ENCODE data around the gene TLR9. TPM values are rescaled to one million over a fixed set of nuclear protein-coding genes. Genes with fewer than 3 reads are reported as not detected.
"Not testable (repeated sequence)": the region's sequence is repeated elsewhere in the genome, so short reads cannot be mapped to it uniquely, and the experiment has no call there.

Gene TLR9, protein sequence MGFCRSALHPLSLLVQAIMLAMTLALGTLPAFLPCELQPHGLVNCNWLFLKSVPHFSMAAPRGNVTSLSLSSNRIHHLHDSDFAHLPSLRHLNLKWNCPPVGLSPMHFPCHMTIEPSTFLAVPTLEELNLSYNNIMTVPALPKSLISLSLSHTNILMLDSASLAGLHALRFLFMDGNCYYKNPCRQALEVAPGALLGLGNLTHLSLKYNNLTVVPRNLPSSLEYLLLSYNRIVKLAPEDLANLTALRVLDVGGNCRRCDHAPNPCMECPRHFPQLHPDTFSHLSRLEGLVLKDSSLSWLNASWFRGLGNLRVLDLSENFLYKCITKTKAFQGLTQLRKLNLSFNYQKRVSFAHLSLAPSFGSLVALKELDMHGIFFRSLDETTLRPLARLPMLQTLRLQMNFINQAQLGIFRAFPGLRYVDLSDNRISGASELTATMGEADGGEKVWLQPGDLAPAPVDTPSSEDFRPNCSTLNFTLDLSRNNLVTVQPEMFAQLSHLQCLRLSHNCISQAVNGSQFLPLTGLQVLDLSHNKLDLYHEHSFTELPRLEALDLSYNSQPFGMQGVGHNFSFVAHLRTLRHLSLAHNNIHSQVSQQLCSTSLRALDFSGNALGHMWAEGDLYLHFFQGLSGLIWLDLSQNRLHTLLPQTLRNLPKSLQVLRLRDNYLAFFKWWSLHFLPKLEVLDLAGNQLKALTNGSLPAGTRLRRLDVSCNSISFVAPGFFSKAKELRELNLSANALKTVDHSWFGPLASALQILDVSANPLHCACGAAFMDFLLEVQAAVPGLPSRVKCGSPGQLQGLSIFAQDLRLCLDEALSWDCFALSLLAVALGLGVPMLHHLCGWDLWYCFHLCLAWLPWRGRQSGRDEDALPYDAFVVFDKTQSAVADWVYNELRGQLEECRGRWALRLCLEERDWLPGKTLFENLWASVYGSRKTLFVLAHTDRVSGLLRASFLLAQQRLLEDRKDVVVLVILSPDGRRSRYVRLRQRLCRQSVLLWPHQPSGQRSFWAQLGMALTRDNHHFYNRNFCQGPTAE
- under 1 TPM; 0.09 to 0.26 (median 0.19) TPM for polyA plus RNA-seq (ENCODE audit: insufficient read length in 4 of 4)

DNA sequence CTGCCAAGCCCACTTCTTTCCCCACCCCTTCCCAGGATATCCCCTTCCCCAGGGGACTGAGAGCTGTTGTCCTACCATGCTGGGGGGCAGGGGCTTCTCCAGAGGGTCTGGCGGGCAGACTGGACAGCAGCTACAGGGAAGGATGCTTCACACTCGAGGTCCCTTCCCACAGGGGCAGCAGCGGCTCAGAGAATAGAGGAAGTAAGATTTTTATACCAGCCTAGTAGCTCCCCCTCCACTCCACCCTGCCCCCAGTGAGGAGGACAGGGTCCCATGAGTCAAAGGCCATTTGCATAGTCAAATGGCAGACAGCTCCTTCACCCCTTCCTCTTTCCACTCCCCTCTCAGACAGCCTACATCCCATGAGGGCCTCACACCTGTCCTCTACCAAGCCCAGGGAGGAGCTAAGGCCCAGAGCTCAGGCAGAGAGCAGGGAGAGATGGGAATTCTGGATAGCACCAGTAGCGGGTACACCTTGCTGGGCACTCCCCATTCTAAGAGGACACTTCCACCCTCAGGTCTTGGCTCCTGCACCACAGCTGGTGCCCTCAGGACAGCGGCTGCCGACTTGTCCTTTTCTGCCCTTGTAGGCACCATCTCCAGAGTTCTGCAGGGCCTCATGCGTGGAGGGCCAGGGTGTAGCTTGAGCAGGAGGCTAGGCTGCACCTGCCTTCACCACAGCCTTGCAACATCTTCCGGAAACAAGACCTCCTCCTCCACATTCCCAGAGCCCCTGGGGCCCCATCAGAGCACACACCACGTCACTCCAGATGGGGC, at the start of gene TLR9:
Gene TLR9 (minus strand): TSS at position 194 of the 777 bp plus-strand sequence. CDS start 116 bp downstream, at position 78.
- no peak for DNase-seq (ENCODE audit: low read depth in 4 of 4, low spot score in 3 of 4)

DNA sequence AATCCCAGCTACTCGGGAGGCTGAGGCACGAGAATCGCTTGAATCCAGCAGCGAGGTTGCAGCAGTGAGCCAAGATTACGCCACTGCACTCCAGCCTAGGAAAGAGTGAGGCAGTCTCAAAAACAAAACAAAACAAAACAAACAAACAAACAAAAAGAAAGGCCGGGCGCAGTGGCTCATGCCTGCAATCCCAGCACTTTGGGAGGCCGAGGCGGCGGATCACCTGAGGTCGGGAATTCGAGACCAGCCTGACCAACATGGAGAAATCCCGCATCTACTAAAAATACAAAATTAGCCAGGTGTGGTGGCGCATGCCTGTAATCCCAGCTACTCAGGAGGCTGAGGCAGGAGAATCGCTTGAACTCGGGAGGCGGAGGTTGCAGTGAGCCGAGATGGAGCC, 49.3 kb upstream of the TLR9 start:
- DNase-seq (ENCODE audit: low read depth in 4 of 4, low spot score in 3 of 4), result not testable (repeated sequence)

DNA sequence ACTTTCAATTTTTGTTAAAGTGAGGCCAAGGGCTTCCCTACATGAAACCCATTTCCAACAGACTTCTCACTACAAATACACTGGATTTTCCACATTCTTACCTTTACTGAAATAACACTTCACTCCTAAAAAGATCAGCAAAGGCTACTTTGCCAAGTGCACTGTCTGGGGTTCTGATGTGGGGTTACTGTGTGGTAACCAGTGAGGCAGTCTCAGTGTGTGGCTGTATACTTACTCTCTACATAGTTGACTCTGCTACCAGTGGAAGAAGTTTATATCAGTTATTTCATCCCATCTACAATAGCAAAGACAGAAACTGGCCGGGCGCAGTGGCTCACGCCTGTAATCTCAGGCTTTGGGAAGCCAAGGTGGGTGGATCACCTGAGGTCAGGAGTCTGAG, 47.4 kb upstream of the TLR9 start:
- no peak for DNase-seq (ENCODE audit: low read depth in 4 of 4, low spot score in 3 of 4)

DNA sequence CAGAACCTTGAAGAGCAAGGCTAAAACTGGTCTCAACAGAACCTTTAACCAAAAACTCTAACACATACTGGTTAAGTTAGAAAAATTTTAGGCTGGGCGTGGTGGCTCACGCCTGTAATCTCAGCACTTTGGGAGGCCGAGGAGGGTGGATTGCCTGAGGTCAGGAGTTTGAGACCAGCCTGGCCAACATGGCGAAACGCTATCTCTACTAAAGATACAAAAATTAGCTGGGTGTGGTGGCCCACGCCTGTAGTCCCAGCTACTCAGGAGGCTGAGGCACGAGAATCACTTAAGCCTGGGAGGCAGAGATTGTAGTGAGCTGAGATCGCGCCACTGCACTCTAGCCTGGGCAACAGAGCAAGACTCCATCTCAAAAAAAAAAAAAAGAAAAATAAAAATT, 46.7 kb upstream of the TLR9 start:
- not testable (repeated sequence) for DNase-seq (ENCODE audit: low read depth in 4 of 4, low spot score in 3 of 4)

DNA sequence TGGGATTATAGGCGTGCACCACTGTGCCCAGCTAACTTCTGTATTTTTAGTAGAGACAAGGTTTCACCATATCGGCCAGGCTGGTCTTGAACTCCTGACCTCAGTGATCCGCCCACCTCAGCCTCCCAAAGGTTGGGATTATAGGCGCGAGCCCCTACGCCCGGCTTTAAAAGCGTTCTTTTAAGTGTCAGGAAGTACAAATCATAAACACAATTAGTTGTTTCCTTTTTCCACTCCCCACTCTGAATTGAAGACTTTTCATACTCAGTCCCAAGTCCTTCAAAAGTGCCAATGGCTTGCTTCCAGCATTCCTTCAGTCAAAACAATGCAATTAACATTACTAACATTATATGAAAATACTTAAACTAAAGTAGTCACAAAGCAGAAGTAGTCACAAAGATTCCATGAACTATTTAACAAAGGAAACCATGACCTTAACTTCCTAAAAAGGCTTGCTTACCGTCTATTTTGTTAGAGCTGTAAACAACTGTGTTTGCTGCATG, 44.9 kb upstream of the TLR9 start:
- DNase-seq (ENCODE audit: low read depth in 4 of 4, low spot score in 3 of 4), result no peak

DNA sequence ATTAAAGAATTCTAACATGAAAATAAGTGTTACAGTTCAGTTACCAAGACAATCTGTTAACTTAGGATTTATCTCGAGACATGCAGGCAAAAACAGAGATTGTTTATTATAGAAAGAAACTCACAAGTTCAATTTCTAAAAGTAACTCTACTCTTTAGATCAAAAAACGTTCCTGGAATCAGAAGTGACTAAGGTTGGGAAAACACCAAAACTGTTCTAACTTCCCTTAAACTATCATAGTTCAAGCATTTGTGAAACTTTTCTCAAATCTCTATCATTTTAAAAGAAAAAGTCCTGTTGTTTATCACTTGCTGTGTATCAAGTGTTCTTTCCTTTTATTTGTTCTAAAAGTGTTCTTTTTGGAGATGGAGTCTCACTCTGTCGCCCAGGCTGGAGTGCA, 44.3 kb upstream of the TLR9 start:
- no peak for DNase-seq (ENCODE audit: low read depth in 4 of 4, low spot score in 3 of 4)

DNA sequence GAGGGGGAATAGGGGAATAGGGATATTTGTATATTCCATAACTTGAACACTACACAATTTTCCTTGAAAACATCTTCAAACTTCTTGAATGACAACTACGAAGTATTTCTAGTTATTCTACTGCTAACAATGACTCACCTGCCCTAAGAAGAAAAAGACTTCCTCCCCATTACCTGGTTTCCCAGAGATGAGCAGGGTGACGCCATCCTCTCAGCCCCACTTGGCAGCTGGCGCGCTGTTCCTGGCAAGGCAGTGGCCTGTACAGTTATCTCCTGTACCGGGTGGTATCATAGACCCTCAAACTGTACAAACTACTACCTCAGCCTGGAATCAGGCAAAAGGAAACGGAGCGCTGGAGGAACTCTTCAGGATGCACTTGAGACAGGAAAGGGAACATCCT, 42.6 kb upstream of the TLR9 start:
- DNase-seq (ENCODE audit: low read depth in 4 of 4, low spot score in 3 of 4), result no peak

DNA sequence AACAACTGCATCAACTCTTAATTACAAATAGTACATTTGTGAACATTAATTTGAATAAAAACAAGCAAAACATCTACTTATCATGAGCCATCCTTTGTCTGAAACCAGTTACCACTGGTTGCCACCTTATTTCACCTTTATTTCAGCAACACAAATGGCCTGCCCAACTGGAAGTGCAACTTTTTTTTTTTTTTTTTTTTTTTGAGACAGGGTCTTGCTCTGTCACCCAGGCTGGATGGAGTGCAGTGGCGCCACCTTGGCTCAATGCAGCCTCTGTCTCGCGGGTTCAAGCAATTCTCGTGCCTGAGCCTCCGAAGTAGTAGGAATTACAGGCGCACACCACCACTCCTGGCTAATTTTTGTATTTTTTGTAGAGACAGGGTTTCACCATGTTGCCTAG, 39.9 kb upstream of the TLR9 start:
- no peak for DNase-seq (ENCODE audit: low read depth in 4 of 4, low spot score in 3 of 4)

DNA sequence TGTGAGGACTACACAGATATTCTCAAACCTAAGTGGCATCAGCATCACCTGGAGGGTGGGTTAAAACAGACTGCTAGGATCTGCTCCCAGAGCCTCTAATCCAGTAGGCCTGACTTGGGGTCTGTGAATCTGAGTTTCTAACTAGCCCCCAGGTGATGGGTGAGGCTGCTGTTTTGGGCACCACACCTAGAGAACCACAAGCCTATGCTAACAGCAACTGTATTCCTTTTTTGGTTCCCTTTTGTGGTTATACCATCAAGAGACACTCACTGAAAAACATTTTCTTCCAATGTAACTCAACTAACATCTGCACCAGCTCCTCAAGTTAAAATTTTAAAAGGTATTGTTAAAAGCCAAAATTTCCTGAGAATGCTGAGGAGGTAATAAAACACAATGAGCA, 37.0 kb upstream of the TLR9 start:
- no peak for DNase-seq (ENCODE audit: low read depth in 4 of 4, low spot score in 3 of 4)

DNA sequence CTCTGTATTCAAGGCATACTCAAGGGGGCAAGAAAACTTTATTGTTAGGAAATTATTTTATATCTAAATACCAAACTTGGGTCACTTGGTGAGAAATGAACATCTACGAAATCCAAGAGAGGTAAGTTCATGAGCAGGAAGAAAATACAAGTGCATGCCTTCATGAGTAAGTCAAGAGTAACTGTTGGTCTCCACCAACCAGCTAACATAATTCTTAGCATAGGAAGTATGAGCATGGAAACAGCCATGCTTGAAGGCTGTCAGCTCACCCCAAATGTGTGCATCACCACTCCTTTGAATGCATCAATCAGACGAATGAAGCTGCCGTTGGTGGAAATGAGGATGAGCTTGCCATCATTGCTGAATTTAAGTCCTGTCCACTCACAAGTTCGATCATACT, 34.0 kb upstream of the TLR9 start:
- DNase-seq (ENCODE audit: low read depth in 4 of 4, low spot score in 3 of 4), result no peak

DNA sequence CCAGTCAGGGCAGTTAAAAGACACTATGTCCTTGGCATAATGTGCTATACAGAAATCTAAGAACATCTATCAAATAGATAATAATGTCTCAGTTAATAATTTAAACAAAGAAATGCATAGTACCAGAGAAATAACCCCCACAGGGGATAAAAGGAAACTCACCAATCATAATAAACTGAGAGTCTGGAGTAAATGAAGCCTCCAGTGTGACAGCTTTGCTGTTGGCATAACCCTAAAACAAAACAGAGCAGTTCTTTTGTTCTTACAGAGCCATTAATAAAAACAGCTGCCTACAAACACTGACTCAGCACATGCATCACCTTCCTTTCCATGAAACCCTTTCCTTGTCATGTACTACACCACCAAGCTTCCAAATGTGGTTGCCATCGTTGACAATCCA, 33.6 kb upstream of the TLR9 start:
- DNase-seq (ENCODE audit: low read depth in 4 of 4, low spot score in 3 of 4), result no peak

DNA sequence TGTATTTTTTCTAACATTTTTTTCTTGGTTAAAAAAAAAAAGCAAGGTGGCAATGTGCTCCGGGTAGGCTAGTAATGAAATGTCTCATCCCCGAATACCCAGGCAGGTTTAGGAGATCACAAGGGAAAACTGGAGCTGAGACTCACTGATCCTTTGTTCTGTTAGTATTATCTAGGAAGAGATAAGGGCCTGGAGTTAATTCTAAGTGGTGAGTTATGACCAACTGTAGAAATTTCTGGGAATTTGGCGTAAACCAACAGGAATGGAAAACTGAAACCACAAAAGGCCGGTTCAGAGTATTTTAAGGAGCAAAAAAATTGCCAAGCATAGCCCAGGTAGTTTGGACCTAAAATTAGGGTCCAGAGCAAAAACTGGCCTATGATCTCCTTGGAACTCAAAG, 32.5 kb upstream of the TLR9 start:
- no peak for DNase-seq (ENCODE audit: low read depth in 4 of 4, low spot score in 3 of 4)

DNA sequence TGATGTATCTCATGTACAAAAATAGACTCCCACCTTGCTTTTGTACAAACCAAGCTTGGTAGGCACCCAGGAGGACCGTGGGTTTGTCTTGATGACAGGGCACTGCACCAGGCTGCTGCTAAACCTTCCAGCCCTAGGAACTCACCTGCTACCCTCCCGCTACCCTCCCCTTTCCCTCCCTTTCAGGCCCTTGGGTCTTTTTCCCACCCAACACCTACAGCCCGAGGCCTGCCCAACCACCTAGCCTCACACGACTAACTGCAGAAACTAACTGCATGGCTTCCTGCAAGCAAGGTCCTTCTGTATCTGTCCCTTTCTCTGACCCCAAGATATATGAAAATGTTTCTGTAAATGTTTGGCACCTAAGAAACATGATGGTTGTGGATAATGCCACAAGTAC, 31.2 kb upstream of the TLR9 start:
- no peak for DNase-seq (ENCODE audit: low read depth in 4 of 4, low spot score in 3 of 4)

DNA sequence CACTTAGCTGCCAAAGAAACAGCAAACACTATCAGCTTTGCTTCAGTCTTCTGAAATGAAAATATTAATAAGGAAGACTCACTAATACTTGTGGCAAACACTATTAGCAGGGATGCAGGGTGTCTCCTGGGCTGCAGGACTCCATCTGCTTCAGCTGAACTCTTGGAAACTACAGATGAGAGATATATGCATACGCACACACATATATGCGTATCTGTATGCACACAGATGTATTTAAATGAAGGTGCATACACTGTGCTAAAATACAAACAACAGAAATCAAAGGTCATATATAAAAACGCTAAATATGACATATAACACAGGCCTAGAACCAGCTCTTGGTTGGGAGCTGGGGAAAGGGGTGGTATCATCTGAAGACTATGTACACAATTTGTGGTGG, 30.7 kb upstream of the TLR9 start:
- no peak for DNase-seq (ENCODE audit: low read depth in 4 of 4, low spot score in 3 of 4)

DNA sequence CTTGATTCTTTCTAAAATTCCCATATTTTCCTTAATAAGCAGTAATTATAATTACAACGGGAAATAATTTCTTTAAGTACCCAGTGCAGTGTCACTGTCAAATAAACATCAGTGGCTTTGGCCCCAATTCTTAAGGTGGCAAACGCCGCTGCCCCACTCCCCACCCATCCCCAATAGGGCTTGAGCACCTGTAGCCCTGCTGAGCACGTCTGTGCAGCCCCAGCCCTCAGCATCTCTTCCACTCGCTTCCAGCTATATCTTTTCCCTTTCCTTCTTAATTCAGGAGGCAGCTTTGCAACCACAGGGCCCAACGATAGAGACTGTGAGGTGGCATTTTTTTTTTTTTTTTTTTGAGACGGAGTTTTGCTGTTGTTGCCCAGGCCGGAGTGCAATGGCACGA, 29.2 kb upstream of the TLR9 start:
- DNase-seq (ENCODE audit: low read depth in 4 of 4, low spot score in 3 of 4), result no peak

DNA sequence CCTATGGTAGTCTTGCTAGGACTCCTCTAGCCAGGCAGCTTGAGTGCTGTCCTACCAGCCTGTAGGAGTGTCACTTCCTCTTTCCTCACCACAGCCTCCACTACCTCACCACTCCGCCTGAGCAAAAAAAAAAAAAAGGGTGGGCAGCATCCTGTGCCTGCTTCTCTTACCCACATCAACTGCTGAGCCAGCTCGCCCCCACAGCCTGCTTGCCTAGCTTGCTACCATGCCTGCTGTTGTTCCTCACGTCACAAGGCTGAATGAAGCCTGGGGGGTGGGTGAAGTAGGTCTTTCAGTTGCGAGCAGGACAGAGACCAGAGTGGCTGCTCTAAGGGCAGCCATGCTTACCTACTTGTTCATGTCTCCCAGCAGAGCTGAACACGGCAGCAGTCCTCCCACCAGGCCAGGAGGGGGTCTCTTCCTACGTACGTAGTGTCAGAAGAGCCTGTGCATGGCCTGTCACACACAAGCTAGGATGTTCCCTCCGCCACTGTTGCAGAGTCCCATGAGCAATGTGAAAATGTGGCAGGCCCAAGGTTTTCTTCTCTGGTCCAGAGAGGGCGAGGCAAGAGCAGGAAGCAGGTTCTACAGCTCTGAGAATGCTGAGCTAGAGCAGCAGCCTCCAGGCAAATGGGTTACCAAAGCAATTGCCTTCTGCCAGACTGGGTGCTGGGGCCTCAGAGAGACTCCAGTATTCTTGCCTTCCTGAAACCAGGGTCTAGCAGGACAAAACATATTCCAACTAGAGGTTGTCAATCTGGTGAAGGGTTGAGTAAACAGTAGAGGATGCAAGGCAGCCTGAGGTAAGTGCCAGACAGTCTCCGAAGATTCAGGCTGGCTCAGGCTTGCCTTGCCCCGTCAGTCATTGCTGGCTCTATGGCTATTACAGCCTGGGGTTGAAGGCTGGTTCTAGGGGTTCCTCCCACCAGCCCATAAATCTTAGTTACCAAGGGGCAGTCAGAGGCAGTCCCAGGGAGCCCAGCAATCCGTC, 28.2 kb upstream of the TLR9 start:
- DNase-seq (ENCODE audit: low read depth in 4 of 4, low spot score in 3 of 4), result no peak

DNA sequence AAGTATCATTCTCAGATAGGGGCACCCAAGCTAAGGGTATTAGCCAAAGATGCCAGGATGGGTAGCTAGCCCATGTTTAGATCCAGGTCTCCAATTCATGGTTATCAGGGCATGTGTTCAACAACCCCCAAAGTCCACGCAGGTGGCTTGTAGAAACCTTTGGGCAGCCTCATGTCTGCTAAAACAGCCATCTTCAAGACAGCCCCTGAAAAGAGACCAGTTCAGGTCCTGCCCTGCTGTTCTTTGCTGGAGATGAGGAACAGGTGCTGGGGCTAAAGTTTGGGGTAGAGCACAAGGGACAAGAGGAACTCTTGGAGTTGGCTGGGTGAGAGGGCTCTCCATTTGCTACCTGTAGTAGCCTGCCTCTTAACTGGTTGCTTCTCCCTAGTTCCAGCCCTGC, 24.7 kb upstream of the TLR9 start:
- DNase-seq (ENCODE audit: low read depth in 4 of 4, low spot score in 3 of 4), result no peak

DNA sequence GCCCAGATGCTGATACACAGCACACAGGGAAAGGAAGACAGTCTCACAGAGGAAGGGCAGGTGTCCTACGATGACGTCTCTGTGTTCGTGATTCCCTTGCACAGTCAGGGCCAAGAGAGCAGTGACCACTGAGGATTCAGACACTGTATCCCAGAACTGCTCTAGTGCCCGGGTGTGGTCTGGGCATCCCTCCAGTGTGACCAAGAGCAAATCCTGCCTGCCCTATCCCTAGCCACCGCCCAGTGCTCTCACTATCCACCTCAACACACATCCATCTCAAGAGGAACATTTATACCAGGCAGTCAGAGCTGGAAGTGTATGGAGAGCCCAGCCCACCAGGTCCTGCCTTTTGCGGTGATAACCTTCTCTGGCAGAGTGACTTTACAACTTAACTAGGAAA, 24.2 kb upstream of the TLR9 start:
- DNase-seq (ENCODE audit: low read depth in 4 of 4, low spot score in 3 of 4), result no peak

DNA sequence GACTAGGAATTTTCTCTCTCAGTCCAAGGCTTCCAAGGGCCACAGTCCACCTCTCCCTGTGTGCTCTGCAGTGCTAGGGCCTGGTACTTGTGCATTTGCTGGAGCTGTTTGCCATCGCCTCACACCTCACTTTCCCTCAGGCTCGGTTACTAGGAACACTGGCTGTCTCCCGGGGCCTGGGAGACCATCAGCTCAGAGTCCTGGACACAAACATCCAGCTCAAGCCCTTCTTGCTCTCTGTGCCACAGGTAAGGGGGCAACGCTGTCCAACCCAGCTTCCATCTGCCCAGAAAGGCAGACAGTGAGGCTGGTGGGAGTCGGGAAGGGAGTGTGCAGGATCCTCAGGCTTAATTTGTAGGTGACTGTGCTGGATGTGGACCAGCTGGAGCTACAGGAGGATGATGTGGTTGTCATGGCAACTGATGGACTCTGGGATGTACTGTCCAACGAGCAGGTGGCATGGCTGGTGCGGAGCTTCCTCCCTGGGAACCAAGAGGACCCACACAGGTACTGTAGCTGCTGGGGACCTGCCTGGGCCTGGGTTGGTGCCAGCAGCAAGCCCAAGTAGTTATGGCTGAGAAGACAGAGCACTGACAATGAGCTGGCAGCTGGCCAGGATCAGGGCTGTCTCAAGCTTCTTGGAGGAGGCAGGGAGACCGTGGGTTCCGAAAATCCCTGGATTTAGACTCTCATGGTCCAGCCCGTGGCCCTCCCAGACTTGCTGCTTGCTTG, 23.5 kb upstream of the TLR9 start:
- DNase-seq (ENCODE audit: low read depth in 4 of 4, low spot score in 3 of 4), result no peak
